ENCODE data around the gene ROCK2. TPM values are rescaled to one million over a fixed set of nuclear protein-coding genes. Genes with fewer than 3 reads are reported as not detected.

ROCK2 gene
- total RNA-seq, 1 experiment from 2014 or later = 49.4 TPM

GRCh38 chr2:11366326-11366741 lies 21.9 kb upstream of the ROCK2 start:
- no peak for DNase-seq (ENCODE audit: low spot score)

GRCh38 chr2:11365096-11365879 lies 20.9 kb upstream of the ROCK2 start:
- no peak for TF ChIP-seq CTCF (conservative IDR thresholded peaks at IDR 0.05; ENCODE audit: low read depth, low read length)
- TF ChIP-seq EZH2 (IDR thresholded peaks at IDR 0.05; ENCODE audit: borderline replicate concordance, low read depth, low read length, poor library complexity, severe bottlenecking) = no peak
- no TSS peak for BruUV-seq (replicated peaks)
- H3K27ac ChIP-seq (ENCODE audit: low read depth, low read length, poor library complexity, severe bottlenecking) = no peak overlapping the region
- H3K27me3 ChIP-seq (replicated peaks; ENCODE audit: insufficient read depth, low read depth, low read length, poor library complexity) = no peaks in the 10 kb centered on the region
- ChIA-PET POLR2A (ENCODE audit: low non-redundant PET) (no interaction called here), CTCF (no interaction called here)
- H3K36me3 ChIP-seq (ENCODE audit: insufficient read depth, low read length, poor library complexity, severe bottlenecking) = no peaks in the 10 kb centered on the region
- peak; percentile 21 for DNase-seq (ENCODE audit: low spot score)
- no peaks in the 10 kb centered on the region for H3K9me3 ChIP-seq (ENCODE audit: low read depth, low read length, poor library complexity, severe bottlenecking)
- no peaks in the 10 kb centered on the region for H3K4me1 ChIP-seq (ENCODE audit: insufficient read depth, low read length, poor library complexity, severe bottlenecking)
- intact Hi-C loops (cut with micrococcal nuclease; ENCODE audit: unreplicated experiment) = no loop called here
- no peak overlapping the region for H3K4me3 ChIP-seq (ENCODE audit: low read depth, low read length, poor library complexity, severe bottlenecking)

More at GRCh38 chr2:11366326-11366741, 21.9 kb upstream of the ROCK2 start:
- no peaks in the 10 kb centered on the region for H3K36me3 ChIP-seq (ENCODE audit: insufficient read depth, low read length, poor library complexity, severe bottlenecking)
- no peaks in the 10 kb centered on the region for H3K4me1 ChIP-seq (ENCODE audit: insufficient read depth, low read length, poor library complexity, severe bottlenecking)
- H3K27ac ChIP-seq (ENCODE audit: low read depth, low read length, poor library complexity, severe bottlenecking) = no peak overlapping the region
- ChIA-PET CTCF (no interaction called here), POLR2A (ENCODE audit: low non-redundant PET) (no interaction called here)
- no TSS peak for BruUV-seq (replicated peaks)
- no peak for TF ChIP-seq EZH2 (IDR thresholded peaks at IDR 0.05; ENCODE audit: borderline replicate concordance, low read depth, low read length, poor library complexity, severe bottlenecking)
- intact Hi-C loops (cut with micrococcal nuclease; ENCODE audit: unreplicated experiment) = no loop called here
- H3K9me3 ChIP-seq (ENCODE audit: low read depth, low read length, poor library complexity, severe bottlenecking) = no peaks in the 10 kb centered on the region
- H3K27me3 ChIP-seq (replicated peaks; ENCODE audit: insufficient read depth, low read depth, low read length, poor library complexity) = no peaks in the 10 kb centered on the region
- no peak overlapping the region for H3K4me3 ChIP-seq (ENCODE audit: low read depth, low read length, poor library complexity, severe bottlenecking)

DNA sequence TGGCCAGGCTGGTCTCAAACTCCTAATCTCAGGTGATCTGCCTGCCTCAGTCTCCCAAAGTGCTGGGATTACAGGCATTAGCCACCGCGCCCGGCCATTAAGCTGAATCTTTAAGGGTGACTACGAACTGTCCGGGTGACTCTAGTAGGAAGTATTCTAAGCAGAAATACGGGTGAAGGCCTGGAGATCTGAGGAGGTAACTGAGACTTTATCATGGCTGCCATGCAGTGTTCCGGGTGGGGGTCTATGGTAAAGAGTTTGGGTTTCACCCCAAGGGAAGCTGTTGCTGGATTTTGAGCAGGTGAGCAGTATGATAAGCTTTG lies 20.1 kb upstream of the ROCK2 start:
- intact Hi-C loops (cut with micrococcal nuclease; ENCODE audit: unreplicated experiment) = no loop called here

More for the DNA sequence above, 20.1 kb upstream of the ROCK2 start:
- Histone ChIP-seq H3K36me3 (ENCODE audit: insufficient read depth, low read length, poor library complexity, severe bottlenecking) (no peaks in the 10 kb centered on the region), H3K4me1 (ENCODE audit: insufficient read depth, low read length, poor library complexity, severe bottlenecking) (no peaks in the 10 kb centered on the region), H3K4me3 (ENCODE audit: low read depth, low read length, poor library complexity, severe bottlenecking) (no peak overlapping the region), H3K9me3 (ENCODE audit: low read depth, low read length, poor library complexity, severe bottlenecking) (no peaks in the 10 kb centered on the region), H3K27ac (ENCODE audit: low read depth, low read length, poor library complexity, severe bottlenecking) (no peak overlapping the region), H3K27me3 (replicated peaks; ENCODE audit: insufficient read depth, low read depth, low read length, poor library complexity) (no peaks in the 10 kb centered on the region)
- TF ChIP-seq CTCF (conservative IDR thresholded peaks at IDR 0.05; ENCODE audit: low read depth, low read length) = no peak
- no peak for TF ChIP-seq EZH2 (IDR thresholded peaks at IDR 0.05; ENCODE audit: borderline replicate concordance, low read depth, low read length, poor library complexity, severe bottlenecking)
- no peak for DNase-seq (ENCODE audit: low spot score)
- ChIA-PET CTCF (no interaction called here), POLR2A (ENCODE audit: low non-redundant PET) (no interaction called here)
- BruUV-seq (replicated peaks) = no TSS peak

Data from A673 (cell line).